HEK293T (cell line): ENCODE measurements around the gene UTS2R.

Source experiments
- ARNT ChIP-seq: fragments of 450-650 bp; IDR thresholded peaks from 2 replicates; pipeline ENCODE4 v1.6.1; 2017; ENCODE audit warnings: mild to moderate bottlenecking
- ELF4 ChIP-seq: fragments of 450-650 bp; IDR thresholded peaks from 2 replicates; pipeline ENCODE4 v1.6.1; 2017; ENCODE audit warnings: antibody characterized with exemption

- no peak for TF ChIP-seq ARNT
- TF ChIP-seq ELF4, result no peak
These were observed 46.8 kb upstream of the UTS2R start for GRCh38 chr17:82324566-82325285.
